NCI-H748 treated with DMSO at 0.1 percent for 48 hours (cell line): ENCODE measurements around the gene PPP1R36.
"Not testable (repeated sequence)": the region's sequence is repeated elsewhere in the genome, so short reads cannot be mapped to it uniquely, and the experiment has no call there.

Experiments used
- DNase-seq: peaks from one replicate; lab custom pipeline; 2025; lab: John Stamatoyannopoulos, UW

Gene PPP1R36, protein sequence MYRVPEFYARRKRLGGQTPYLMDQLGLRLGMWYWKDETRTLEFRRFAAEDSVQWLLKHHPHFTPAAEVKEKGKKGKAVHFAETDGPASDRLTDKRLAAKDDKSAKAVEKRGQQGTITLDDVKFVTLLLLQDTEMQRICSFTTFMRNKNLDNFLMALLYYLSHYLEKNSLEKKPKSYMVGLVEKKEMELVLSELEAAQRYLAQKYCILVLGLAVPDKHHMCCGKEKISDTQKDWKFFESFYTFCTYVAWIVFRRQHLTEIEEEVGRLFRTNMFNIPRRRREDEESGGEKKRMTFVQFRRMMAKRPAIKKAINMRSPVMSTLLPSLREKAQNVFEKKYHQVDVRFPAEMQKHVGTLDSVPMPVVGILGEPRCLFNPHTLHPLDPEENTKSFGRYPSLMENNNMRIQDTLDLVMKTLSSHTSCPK

DNA sequence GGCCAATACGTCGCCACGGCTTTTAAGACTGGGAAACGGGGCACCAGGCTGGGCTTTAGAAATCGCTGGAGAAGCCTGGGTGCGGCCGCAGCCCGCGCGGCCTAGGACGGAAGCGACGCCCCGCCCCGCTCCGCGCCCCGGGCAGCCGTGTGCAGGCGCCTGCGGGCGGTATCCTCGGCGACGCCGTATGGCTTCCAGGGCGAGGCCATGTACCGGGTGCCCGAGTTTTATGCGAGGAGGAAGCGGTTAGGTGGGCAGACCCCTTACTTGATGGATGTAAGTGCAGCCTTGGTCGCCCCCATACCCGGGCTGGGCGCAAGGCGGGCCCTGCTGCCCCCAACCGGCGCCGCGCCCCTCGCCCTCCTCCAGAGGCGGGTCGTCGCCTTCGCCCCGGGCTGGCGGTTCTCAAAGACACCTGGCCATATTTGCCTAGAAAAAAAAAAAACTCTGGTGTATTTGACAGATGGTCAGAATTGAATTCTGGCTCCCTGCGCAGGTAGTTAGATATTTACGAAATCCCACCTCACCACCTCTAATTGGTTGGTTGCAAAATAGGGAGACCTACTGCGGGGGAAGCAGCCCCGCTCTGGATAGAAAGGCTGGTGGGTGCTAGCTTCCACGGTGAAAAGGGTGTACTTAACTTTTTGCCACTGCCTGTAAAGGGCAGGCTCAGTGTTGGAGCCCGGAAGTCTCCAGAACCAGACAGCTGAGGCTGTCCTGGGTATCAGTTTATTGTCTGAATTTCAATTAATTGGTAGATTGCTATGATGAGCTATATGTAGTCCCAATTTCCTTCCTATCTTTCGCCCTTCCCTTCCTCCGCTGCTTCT lies at the start of gene PPP1R36:
PPP1R36 (plus strand) TSS at position 171 of the 830 bp plus-strand sequence; CDS start at position 208, 37 bp downstream.
- peak; percentile 60 for DNase-seq

- no peak for DNase-seq
Measured at GRCh38 chr14:64500088-64500487, 49.7 kb upstream of the PPP1R36 start.

DNA sequence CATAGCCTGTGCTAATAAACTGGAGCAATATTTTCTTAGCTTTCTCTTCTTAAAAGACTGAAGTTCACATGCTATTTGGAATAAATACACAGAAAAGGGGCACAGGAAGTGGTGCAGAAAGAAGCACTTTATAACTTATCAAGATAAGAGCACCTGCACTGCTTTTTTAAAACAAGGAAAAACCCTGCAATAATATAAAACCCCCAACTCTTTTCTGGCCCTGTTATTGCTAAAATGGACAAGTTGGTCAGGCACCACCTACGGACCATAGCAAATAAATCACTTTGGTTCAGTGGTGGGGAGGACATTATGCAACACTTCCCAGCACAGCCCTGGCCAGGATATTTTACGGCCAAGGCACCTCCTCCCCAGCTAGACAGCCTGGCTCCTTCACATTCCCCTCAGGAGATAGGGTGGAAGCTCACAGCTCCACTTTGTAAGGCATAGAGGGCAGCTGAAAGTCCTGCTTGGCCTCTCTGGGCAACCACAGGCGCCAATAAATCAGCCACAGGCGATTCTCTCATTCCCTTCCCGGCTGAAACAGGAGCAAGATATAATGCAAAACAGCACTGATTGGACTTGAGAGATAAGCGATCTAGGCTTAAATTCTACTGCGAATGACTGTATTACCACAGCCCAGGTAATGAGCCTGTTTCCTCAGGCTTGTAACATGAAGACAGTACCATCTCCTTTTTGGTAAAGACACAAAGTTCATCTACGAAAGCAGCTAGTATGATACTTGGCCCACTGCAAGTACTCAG lies 48.2 kb upstream of the PPP1R36 start:
- no peak for DNase-seq

GRCh38 chr14:64502456-64502855 lies 47.3 kb upstream of the PPP1R36 start:
- DNase-seq, result no peak

DNA sequence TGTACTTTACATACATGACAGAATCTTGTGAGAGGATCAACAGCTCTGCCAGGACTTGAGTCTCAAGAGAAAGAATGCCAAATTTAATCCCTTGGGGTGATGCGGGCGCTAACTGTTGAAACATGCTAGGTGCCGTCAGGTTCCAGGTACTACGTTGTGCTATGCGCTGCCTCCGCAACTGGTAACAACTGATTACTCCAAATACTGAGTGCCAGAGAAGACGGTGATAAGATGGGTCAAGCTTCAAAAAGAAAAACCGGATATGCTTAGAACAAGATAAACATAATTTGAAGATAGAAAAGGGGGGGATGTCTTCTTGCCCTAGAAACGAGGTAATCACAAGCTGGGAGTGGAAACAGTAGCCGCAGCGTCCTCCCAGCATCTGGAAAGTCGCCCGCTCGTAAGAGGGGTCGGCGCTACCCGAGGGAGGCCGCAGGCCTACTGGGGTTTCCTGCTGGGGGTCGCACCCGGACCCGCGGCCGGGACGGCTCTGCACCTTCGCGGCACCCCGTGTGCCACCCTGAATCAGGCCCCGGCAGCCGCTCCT lies 46.8 kb upstream of the PPP1R36 start:
- peak; percentile 21 for DNase-seq

GRCh38 chr14:64503434-64504309 lies 46.1 kb upstream of the PPP1R36 start, which contains the start of gene ZBTB25:
ZBTB25 (minus strand) TSS chr14:64503838; CDS start chr14:64490533, 13,305 bp downstream.
- DNase-seq, result peak; percentile 49

DNA sequence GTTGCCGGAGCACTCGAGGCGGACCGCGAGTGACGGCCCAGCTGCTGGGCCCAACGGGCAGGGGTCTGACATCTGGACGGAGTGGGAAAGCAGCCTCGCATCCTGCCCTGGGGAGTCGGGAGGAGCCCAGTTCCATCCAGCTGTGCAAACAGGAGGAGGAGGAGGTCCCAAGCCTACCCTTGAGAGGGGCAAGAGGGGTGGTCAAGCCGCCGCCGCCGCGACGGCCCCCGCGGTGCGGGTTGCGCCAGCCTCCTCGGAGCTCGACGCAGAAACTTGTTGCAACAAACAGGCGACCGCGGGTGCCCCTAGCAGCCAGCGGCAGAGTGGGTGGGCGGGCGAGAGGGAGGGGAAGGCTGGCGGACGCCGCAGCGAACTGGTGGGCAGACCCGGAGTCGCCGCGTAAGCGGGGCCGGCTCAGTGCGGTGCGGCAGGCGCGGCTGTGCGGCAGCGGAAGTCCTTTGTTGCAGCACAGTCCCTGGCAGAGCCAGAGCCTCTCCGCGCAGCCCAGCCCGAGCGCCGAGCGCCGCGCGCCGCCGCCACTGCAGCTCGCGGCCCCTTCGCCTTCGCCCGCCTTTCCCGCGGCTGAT lies 45.4 kb upstream of the PPP1R36 start, which contains the start of gene ZBTB1:
ZBTB1 (plus strand) TSS at position 461 of the 587 bp plus-strand sequence. CDS start 16,735 bp downstream, outside the sequence.
- peak; percentile 65 for DNase-seq

- DNase-seq, result peak; percentile 65
Measured at GRCh38 chr14:64504897-64505794, 44.6 kb upstream of the PPP1R36 start.

GRCh38 chr14:64506721-64507120 lies 43.0 kb upstream of the PPP1R36 start:
- DNase-seq, result no peak

DNA sequence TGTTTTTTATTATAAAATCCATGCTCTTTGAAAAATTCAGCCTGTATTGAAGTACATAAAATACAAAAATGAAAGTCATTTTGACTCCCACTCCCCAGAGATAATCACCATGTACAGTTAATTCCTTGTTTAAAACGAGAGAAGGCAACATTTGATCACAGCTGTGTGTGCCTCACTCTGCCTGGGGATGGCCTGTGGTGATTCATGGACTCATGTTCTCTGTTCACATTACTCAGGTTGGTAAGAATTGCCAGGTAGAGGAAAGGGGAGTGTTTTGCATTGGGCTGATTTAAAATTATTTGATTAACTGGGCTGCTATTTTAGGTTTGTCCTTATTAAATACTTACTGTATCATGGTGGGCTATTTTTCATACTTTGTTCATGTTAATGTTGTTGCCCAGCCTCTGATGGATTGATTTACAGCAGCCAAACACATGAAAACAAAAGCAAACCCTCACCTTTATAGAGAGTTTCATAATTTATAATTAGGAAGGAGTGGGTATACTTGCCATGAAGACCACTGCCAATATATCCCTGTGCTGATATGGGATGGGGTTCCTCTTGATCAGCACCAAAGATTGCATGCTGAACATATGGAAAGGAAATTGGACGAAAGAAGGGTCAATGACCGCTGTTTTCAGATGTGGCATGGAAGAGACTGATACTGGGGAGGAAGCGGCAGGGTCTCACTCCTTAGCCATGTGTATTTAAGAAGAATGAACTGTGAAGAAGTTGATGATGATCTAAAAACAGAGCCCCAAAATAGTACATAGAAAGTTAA lies 42.2 kb upstream of the PPP1R36 start:
- no peak for DNase-seq

DNA sequence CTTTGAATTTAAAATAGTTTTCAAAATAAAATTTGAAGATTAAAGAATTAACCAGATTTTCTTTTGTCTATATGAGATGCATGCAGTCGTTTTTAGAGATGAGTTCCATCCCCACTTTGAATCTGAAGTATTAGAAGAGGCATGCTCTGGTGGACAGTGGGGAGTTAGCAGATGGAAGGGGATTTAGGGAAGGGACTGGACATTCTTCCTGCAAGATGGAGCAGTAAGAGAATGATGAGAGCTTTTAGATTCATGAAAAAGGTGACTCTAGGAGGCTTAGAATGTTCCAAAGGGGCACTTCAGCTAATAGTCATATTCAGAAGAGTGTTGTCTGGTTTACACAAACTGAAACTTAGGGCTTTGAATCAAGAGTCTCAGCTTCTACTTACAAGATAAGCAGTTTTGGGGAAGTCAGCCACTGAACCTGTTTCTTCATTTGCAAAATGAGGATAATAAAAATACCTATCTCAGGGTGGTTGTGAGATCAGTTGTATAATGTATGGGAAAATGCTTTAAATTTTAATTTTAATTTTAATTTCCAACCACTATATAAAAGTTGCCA lies 41.5 kb upstream of the PPP1R36 start:
- no peak for DNase-seq

GRCh38 chr14:64509036-64509435 lies 40.7 kb upstream of the PPP1R36 start:
- DNase-seq, result no peak

GRCh38 chr14:64510825-64511671 lies 38.7 kb upstream of the PPP1R36 start:
- DNase-seq, result peak; percentile 59

- no peak for DNase-seq
Measured at GRCh38 chr14:64513271-64513670, 36.5 kb upstream of the PPP1R36 start.

DNA sequence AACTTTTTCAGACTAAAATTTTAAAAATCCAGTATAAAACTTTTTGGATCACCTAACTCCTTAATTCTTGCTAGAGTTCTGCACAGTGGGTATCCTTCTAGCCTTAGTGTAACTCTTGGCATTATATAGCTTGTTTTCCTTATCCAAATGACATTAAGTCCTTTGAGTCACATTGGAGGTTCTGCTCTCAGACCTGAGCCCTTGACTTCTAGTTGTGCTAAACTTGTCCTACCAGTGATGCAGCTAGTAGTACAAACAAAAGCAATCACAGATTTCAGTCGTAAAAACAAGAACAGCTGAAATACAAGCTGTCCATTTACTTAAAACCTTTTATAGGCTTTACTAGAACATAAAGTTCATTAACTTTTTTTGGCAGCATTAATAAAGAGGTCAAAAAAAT lies 34.7 kb upstream of the PPP1R36 start:
- DNase-seq, result no peak

- no peak for DNase-seq
Measured at GRCh38 chr14:64516969-64517368, 32.8 kb upstream of the PPP1R36 start.

- not testable (repeated sequence) for DNase-seq
Measured at GRCh38 chr14:64517667-64518066, 32.1 kb upstream of the PPP1R36 start.
